Embryonic facial prominence (tissue), 1 donor: Measurements from ENCODE around the gene MYH10.

Experiments used
- DNase-seq: peaks from one replicate; pipeline ENCODE4 v3.0.0-alpha.2; 2016; ENCODE audit errors: extremely low spot score

MYH10 gene

GRCh38 chr17:8649157-8650118 lies 18.9 kb upstream of the MYH10 start:
- DNase-seq, result no peak

GRCh38 chr17:8647956-8648355 lies 17.4 kb upstream of the MYH10 start:
- no peak for DNase-seq

- DNase-seq, result no peak
Measured at GRCh38 chr17:8647202-8647601, 16.7 kb upstream of the MYH10 start.

- no peak for DNase-seq
Measured at GRCh38 chr17:8644507-8644902, 14.0 kb upstream of the MYH10 start.

GRCh38 chr17:8643855-8644506 lies 13.5 kb upstream of the MYH10 start:
- DNase-seq, result no peak

- no peak for DNase-seq
Measured at GRCh38 chr17:8639709-8640108, 9.2 kb upstream of the MYH10 start.

- no peak for DNase-seq
Measured at GRCh38 chr17:8632061-8632460, 1.5 kb upstream of the MYH10 start.

GRCh38 chr17:8631554-8631877 lies 991 bp upstream of the MYH10 start:
- DNase-seq, result no peak

GRCh38 chr17:8630802-8631553 lies 453 bp upstream of the MYH10 start:
- DNase-seq, result peak; percentile 99

GRCh38 chr17:8629371-8630226 lies 926 bp downstream of the MYH10 start:
- DNase-seq, result no peak

- no peak for DNase-seq
Measured at GRCh38 chr17:8628609-8629169, 1.8 kb downstream of the MYH10 start.

GRCh38 chr17:8628172-8628571 lies 2.4 kb downstream of the MYH10 start:
- DNase-seq, result no peak

GRCh38 chr17:8623591-8623990 lies 6.9 kb downstream of the MYH10 start:
- DNase-seq, result no peak

- no peak for DNase-seq
Measured at GRCh38 chr17:8622191-8622590, 8.3 kb downstream of the MYH10 start.

- DNase-seq, result no peak
Measured at GRCh38 chr17:8621585-8621984, 8.9 kb downstream of the MYH10 start.

- DNase-seq, result no peak
Measured at GRCh38 chr17:8619294-8619693, 11.2 kb downstream of the MYH10 start.

GRCh38 chr17:8618825-8619224 lies 11.7 kb downstream of the MYH10 start:
- no peak for DNase-seq

GRCh38 chr17:8614988-8615387 lies 15.5 kb downstream of the MYH10 start:
- no peak for DNase-seq

GRCh38 chr17:8611619-8612298 lies 18.8 kb downstream of the MYH10 start:
- DNase-seq, result no peak

- DNase-seq, result no peak
Measured at GRCh38 chr17:8611137-8611536, 19.4 kb downstream of the MYH10 start.

GRCh38 chr17:8610558-8610957 lies 20.0 kb downstream of the MYH10 start:
- no peak for DNase-seq
